ENCODE measurements around the gene SPINT1. TPM values are rescaled to one million over a fixed set of nuclear protein-coding genes. Genes with fewer than 3 reads are reported as not detected.

SPINT1 gene
- total and polyA plus RNA-seq, 10 donors = 4.8 to 25.8 (median 8.6) TPM

DNA sequence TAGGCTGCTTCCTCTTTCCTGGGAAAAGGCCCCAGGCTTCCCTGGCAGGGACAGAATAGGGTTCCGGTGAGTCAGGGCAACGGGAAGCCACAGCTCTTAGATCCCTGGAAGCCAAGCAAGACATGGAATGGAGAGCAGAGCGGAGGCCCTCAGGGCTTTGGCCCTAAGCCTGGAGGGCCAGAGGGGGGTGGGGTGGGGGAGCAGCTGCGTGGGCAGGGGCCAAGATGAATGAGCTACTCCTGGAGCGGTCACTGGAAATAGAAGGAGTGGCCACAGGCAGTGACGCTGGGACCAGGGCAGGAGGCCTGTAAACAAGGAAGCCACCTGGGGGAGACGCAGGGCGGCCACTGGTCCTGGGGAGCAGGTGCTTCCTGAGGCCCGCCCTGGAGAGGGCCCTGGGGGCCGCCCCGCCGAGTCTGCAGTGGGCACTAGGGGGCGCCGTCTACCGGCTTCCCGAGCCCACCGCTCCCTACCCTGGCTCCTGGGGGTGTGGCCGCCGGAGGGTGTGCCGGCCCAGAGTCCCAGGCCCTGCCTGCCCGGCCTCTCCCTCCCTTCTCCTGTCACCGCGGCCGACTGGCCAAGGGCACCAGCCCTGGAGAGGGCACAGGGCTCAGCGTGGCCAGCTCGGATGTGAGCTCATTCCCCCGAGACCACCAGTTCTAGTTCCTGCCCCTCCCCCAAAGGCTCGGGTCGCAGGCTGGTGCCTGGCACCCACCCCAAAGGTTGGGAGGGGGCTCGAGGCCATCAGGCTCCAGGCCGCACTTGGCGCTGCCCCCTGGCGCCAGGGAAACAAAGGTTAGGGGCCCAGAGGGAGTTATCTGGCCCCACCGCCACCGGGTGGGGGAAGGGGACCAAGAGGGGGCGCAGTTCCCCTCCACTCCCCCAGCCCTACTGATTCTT, 62.5 kb downstream of the SPINT1 start:
- peaks cover 0 to 34% (median 16%) of the 10 kb centered on the region in 6 donors for H3K36me3 ChIP-seq
- no peaks in the 10 kb centered on the region for H3K9me3 ChIP-seq
- peaks cover 45 to 100% (median 82%) of the 10 kb centered on the region in 6 donors for H3K4me1 ChIP-seq
- no peaks in the 10 kb centered on the region for H3K27me3 ChIP-seq (replicated peaks in 1 of 7)
- peak overlapping the region; percentile 92 to 97 (median 92) for H3K27ac ChIP-seq
- WGBS, 5 donors = 2 to 6% (median 4%) methylated on average over 19 to 36 of the region's 36 CpGs
- peak overlapping the region; percentile 46 to 77 (median 51) for H3K4me3 ChIP-seq
- TF ChIP-seq, protein P1, sequence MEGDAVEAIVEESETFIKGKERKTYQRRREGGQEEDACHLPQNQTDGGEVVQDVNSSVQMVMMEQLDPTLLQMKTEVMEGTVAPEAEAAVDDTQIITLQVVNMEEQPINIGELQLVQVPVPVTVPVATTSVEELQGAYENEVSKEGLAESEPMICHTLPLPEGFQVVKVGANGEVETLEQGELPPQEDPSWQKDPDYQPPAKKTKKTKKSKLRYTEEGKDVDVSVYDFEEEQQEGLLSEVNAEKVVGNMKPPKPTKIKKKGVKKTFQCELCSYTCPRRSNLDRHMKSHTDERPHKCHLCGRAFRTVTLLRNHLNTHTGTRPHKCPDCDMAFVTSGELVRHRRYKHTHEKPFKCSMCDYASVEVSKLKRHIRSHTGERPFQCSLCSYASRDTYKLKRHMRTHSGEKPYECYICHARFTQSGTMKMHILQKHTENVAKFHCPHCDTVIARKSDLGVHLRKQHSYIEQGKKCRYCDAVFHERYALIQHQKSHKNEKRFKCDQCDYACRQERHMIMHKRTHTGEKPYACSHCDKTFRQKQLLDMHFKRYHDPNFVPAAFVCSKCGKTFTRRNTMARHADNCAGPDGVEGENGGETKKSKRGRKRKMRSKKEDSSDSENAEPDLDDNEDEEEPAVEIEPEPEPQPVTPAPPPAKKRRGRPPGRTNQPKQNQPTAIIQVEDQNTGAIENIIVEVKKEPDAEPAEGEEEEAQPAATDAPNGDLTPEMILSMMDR (IDR thresholded peaks at IDR 0.05 in 8 of 11, conservative IDR thresholded peaks at IDR 0.05 in 3 of 11) = peak; percentile 78 to 98 (median 96)
- TF ChIP-seq POLR2AphosphoS5 (IDR thresholded peaks at IDR 0.05) (peak; percentile 81 to 87 (median 83)), POLR2A (IDR thresholded peaks at IDR 0.05) (peak in 1 of 3 donors; percentile 24)
- peak; percentile 97 for DNase-seq
- intact Hi-C loops (cut with DNase I; ENCODE audit: low total_unique reads) = loop anchor here (5.0 to 10.0 kb wide), 2 partner anchors 36 to 208 kb away; partner anchors contain the start of gene INO80

DNA sequence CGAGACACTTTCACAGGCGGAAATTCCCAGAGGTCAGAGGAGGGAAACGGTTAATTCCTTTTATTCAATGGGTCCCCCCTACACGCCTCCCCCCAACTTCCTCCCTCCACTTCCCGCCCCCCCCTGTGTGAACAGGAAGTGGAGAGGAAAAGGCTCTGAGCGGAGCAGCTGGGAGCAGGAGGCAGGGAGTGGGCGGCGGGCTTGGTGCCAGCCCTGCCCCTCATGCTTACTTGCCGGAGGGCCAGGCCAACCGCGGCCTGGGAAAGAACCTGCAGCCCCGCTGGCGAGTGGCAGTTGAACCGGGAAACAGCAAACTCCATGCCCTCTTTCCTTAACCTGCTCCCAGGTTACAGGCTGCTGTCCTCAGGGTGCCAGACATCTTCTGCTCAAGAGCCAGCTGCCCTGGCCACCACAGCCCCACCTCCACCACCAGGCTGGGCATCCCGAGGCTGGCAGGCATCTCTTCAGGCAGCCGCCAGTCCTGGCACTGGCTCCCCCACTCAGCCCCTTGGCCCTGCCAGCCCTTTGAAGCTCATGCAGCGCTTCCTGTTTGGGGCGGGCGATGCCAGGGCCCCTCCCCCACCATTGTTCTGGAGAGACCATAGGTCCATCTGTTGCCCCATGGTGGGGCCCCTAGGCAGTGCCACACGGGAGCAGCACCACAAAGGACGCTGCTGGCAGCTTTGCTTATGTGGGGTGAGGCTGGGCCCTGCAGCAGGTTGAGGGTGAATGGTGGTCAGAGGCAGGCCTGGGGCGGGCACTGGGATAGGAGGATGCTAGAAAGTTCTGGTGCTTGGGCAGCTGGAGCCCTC, 63.3 kb downstream of the SPINT1 start:
- H3K4me3 ChIP-seq = peak overlapping the region; percentile 46 to 77 (median 51)
- peaks cover 45 to 93% (median 78%) of the 10 kb centered on the region in 6 donors for H3K4me1 ChIP-seq
- H3K27ac ChIP-seq = peak overlapping the region; percentile 92 to 97 (median 92)
- DNase-seq = peak; percentile 91
- intact Hi-C loops (cut with DNase I; ENCODE audit: low total_unique reads) = loop anchor here (5.0 to 10.0 kb wide), 2 partner anchors 35 to 208 kb away; partner anchors contain the start of gene INO80
- H3K27me3 ChIP-seq (replicated peaks in 1 of 7) = no peaks in the 10 kb centered on the region
- TF ChIP-seq POLR2AphosphoS5 (IDR thresholded peaks at IDR 0.05) (peak; percentile 81 to 85 (median 84)), POLR2A (IDR thresholded peaks at IDR 0.05) (no peak)
- TF ChIP-seq, protein P1 (IDR thresholded peaks at IDR 0.05 in 8 of 11, conservative IDR thresholded peaks at IDR 0.05 in 3 of 11) = no peak
- no peaks in the 10 kb centered on the region for H3K9me3 ChIP-seq
- peaks cover 0 to 26% (median 14%) of the 10 kb centered on the region in 6 donors for H3K36me3 ChIP-seq
- WGBS, 5 donors = 7 to 12% (median 8%) methylated on average over 15 to 22 of the region's 22 CpGs

Small RNA genes within 50 kb of the gene (small RNA-seq; reads per million reads assigned to genes)
- gene AC025166.1 = 0 reads per million in 4 donors

Other genes with a start within 250 kb of the SPINT1 start
- gene KNL1, start 249.8 kb upstream of the SPINT1 start, total RNA-seq = 1 to 10 TPM; 2.1 to 9.7 (median 4.6) TPM
- 1 to 10 TPM in 1 of 3 donors, under 1 TPM in 2; 0.52 to 2.1 (median 0.67) TPM for gene KNL1, start 249.8 kb upstream of the SPINT1 start, polyA plus RNA-seq
- gene RAD51, start 148.9 kb upstream of the SPINT1 start, total RNA-seq = 1 to 10 TPM in 5 of 7 donors, under 1 TPM in 2; 0.43 to 5.5 (median 3.0) TPM
- gene RAD51, start 148.9 kb upstream of the SPINT1 start, polyA plus RNA-seq = 1 to 10 TPM in 2 of 3 donors, under 1 TPM in 1; 0.72 to 4.7 (median 2.0) TPM
- 10 to 100 TPM; 19.7 to 32.2 (median 25.6) TPM for gene RMDN3, start 88.8 kb upstream of the SPINT1 start, total RNA-seq
- 10 to 100 TPM; 13.0 to 15.4 (median 13.7) TPM for gene RMDN3, start 88.8 kb upstream of the SPINT1 start, polyA plus RNA-seq
- gene GCHFR, start 80.0 kb upstream of the SPINT1 start, total RNA-seq = 10 to 100 TPM in 4 of 7 donors, 1 to 10 TPM in 3; 6.1 to 21.9 (median 13.6) TPM
- gene GCHFR, start 80.0 kb upstream of the SPINT1 start, polyA plus RNA-seq = 10 to 100 TPM; 17.7 to 38.0 (median 23.6) TPM
- under 1 TPM in 6 of 7 donors, not detected in 1; 0.20 to 0.66 (median 0.39) TPM for gene C15orf62, start 74.1 kb upstream of the SPINT1 start, total RNA-seq
- gene C15orf62, start 74.1 kb upstream of the SPINT1 start, polyA plus RNA-seq = under 1 TPM; 0.36 to 0.39 (median 0.38) TPM
- gene ZFYVE19, start 37.0 kb upstream of the SPINT1 start, total RNA-seq = 10 to 100 TPM; 16.1 to 31.1 (median 20.3) TPM
- gene ZFYVE19, start 37.0 kb upstream of the SPINT1 start, polyA plus RNA-seq = 10 to 100 TPM; 23.2 to 31.7 (median 27.3) TPM
- 10 to 100 TPM; 16.2 to 57.1 (median 41.1) TPM for gene DNAJC17, start 36.6 kb upstream of the SPINT1 start, total RNA-seq
- 10 to 100 TPM; 52.5 to 61.5 (median 60.4) TPM for gene DNAJC17, start 36.6 kb upstream of the SPINT1 start, polyA plus RNA-seq
- not detected for gene PPP1R14D, start 15.3 kb upstream of the SPINT1 start, total RNA-seq
- under 1 TPM in 1 of 3 donors, not detected in 2; 0.30 TPM for gene PPP1R14D, start 15.3 kb upstream of the SPINT1 start, polyA plus RNA-seq
- not detected for gene RHOV, start 30.2 kb downstream of the SPINT1 start, total RNA-seq
- under 1 TPM in 2 of 3 donors, not detected in 1; 0.06 to 0.19 TPM for gene RHOV, start 30.2 kb downstream of the SPINT1 start, polyA plus RNA-seq
- gene VPS18, start 50.4 kb downstream of the SPINT1 start, total RNA-seq = 10 to 100 TPM; 18.6 to 29.1 (median 25.3) TPM
- gene VPS18, start 50.4 kb downstream of the SPINT1 start, polyA plus RNA-seq = 10 to 100 TPM in 1 of 3 donors, 1 to 10 TPM in 2; 7.2 to 15.8 (median 7.4) TPM
- 10 to 100 TPM in 5 of 7 donors, 1 to 10 TPM in 2; 7.6 to 26.3 (median 11.0) TPM for gene DLL4, start 85.3 kb downstream of the SPINT1 start, total RNA-seq
- gene DLL4, start 85.3 kb downstream of the SPINT1 start, polyA plus RNA-seq = 1 to 10 TPM; 1.2 to 5.0 (median 2.3) TPM
- 1 to 10 TPM in 6 of 7 donors, under 1 TPM in 1; 0.92 to 5.5 (median 1.7) TPM for gene CHAC1, start 109.4 kb downstream of the SPINT1 start, total RNA-seq
- gene CHAC1, start 109.4 kb downstream of the SPINT1 start, polyA plus RNA-seq = 1 to 10 TPM in 2 of 3 donors, under 1 TPM in 1; 0.39 to 1.5 (median 1.1) TPM